HG02798 (cell line): ENCODE data around the gene AURKB.
"Not testable (repeated sequence)": the region's sequence is repeated elsewhere in the genome, so short reads cannot be mapped to it uniquely, and the experiment has no call there.

Experiments
- ATAC-seq: cut with Tn5 transposase; IDR thresholded peaks from one replicate; pipeline ENCODE4 v1.9.1; 2021; ENCODE audit warnings: mild to moderate bottlenecking; ENCODE audit not compliant: unreplicated experiment, poor library complexity

AURKB gene

DNA sequence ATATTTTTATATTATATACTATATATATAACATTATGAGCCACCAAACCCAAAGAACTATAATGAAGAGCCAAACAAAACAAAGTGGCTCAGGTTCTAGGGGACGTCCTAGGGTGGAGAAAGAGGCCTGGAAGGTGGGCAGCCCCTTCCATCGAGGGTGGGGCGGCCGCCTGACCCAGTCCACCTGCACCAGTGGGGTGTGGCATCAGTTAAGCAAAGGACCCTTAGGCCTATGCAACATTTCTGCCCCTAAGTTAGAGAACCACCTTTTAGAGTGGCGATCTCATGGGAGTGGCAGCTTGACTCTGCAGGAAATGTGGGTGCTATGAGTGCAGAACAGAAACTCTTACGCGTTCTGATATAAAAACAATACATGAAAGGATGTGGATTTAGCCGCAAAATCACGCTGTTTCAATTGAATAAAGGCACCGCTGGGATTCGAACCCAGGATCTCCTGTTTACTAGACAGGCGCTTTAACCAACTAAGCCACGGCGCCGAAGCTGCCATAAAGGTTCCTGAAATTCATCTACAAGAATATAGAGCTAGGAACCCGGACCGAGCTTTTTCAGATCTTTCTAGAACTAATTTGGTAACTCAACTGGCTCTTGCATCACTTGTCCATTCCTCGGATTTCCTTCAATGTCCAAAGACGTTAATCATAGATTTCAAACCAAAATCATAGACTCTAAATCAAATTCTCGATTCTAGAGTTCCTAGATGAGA is 15.6 kb upstream of the AURKB start:
- ATAC-seq = no peak

DNA sequence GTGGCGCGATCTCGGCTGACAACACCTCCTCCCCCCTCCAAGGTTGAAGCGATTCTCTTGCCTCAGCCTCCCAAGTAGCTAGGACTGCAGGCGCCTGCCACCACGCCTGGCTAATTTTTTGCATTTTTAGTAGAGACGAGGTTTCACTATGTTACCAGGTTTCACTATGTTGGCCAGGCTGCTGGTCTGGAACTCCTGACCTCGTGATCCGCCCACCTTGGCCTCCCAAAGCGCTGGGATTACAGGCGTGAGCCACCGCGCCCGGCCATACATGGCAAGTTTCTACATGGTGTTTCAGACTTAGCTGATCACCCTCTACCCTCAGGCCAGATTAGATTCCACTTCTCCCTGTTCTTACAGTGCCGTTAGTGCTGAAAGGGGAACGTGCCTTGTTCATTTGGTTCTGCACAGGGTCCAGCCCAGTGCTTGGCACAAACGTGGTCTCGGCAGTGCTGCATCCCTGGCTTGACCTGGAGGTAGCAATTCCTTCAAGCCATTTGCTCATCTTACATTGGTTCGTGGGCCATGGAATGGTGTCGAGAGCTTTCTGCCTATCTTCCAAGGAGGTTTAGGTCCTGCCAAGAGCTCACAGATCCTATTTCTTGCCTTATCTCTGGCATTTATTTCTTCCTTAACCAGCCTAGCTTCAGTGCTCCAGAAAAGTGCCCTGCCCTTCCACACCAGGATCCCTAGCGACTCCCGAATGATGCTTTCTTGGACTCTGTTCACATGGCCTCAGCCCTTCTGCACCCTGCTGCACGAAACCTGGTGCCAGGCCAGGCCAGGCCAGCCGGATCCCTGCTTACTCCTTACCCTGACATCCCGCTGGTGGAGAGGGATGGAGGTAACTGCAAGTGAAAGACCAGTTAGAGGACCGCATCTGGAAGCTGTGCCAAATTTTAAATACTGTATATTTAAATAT is 14.8 kb upstream of the AURKB start:
- no peak for ATAC-seq

DNA sequence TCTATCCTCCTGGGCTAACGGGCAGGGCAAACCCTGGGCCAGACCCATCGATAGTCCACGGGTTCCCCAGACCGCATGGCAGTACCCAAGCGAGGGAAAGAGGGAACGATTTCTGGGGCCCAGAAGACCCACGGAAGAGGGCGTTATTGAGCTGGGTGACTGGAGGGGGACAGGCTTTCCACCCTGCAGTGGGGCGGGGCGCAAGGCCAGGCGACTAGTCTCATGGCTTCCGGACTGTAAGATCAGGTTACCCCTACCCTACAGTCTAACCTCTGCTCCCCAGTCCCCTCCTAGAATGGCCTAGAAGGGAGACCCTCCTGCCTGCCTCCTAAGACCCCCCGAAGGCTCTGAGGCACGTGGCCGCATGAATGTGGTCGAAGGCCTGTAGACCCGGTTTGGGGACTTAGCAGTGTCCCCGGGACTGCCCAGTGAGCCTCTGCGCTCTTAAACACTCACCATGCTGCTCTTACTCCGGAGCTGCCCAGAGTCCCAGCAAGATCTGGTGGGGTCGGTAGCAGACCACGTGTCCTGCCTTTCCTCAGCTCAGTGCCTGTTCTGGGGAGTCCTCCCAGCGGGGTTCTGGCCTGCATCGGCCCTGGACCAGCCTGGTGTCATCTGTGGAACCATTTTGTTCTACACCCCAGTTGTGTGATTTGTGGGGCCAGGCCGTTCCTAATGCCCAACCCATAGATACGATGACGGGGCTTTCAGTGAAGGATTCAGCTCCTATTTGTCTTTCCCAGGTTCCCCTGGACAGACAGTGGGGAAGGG is 13.2 kb upstream of the AURKB start:
- no peak for ATAC-seq

DNA sequence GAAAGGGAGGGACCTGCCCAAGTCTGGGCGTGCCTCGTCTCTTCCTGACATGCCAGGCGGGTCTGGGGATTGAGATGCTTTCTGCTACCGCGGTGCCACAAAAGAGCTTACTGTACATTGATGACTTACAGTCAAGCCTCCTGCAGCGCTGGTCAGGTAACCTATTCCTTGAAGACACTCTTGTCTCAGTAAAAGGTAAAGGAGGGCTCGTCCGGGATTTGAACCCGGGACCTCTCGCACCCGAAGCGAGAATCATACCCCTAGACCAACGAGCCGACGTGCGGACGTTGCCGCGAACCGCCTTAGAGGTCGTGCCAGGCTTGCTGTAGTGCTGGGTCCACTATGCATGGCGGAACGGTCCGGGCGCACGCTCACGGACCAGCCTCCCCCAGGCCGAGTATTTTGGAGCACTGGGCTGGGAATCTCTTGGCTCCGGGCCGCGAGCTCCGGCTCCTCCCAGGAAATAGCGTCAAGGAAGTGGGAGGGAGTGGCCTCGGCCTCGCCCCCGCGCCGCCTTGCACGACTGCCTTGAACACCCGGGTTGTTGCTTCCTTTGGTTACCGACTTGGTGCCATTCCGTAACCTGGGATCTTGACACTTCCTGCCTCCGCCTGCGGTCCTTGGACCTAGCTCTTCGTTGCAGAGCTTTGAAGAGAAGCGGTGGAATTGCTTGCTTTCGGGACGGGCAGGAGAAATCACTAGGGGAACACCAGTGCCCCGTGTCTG is 12.4 kb upstream of the AURKB start:
- ATAC-seq = peak; percentile 37

DNA sequence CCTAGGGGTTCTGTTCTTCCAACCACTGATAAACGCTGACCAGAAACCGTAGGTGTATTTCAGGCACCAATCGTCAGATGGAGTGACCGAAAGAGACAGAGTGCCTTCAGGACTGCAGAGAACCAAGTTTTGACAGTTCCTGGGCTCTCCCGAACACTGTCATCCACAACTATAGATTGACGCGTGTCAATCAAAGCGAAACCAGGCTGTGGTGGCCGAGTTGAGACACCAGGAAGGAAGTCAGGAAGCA is 11.9 kb upstream of the AURKB start:
- peak; percentile 29 for ATAC-seq

DNA sequence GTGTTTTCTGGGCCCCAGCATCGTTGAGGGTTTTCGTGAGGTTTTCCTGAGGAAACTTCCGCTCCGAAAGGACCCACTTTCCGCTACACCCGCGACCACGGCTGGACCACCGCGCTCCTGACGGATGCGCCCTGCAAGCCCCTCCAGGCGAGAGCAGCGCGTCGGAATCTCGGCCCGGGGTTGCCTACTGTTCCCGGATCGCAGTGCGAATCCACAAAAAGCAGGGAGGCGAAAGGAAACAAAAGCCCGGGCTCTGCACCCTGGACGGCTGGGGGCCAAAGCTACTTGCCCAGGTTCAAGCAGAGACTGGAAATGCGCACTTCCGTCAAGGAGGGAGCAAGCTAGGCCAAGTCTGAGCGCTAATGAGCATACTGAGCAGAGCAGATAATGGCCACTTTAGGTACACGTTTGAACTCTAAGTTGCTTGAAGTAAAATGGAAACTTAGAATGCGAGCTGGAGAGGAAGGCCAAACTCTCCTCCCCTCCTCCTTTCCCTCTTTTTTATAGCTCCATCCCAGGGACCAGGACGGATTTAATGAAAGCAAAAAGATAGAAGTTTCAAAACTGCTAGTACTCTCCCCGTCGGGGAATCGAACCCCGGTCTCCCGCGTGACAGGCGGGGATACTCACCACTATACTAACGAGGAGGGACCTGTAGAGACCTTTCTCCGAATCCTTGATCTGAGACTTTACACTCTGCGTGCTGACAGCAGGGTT is 11.4 kb upstream of the AURKB start:
- peak; percentile 41 for ATAC-seq

DNA sequence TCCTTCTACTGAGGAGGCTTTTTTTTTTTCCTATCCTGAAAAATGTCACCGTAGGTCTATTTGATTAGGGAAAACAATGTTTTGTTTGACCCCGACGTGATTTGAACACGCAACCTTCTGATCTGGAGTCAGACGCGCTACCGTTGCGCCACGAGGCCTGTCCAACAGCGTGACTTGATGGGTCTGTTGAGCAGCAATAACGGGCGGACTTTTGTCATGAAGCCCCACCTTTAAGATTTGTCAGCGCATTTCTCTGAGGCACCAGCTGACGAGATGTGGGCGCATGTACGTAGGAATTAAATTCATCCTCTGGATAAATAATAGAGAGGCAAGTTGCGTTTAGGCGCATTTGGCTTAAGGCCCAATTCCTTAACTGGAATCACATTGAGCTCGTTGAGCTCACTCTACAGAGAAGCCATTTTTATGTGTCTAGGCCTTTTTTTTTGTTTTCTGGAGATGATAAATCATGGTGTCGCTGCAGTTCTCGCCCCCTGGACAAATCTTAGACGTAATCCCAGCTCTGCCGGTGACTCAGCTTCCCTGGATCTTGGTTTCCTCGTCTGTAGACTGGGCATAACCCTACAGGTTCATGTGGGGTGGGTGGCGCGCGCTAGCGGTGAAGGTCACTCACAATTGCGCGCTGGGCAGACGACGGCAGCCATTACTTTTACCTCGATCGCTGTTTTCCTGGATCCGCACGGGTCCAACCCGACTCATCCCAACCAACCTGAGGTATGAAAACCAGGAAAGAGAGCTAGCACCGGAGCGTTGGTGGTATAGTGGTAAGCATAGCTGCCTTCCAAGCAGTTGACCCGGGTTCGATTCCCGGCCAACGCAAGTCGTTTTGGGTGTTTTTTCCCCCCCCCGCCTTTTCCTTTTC is 10.6 kb upstream of the AURKB start:
- ATAC-seq = peak; percentile 26

DNA sequence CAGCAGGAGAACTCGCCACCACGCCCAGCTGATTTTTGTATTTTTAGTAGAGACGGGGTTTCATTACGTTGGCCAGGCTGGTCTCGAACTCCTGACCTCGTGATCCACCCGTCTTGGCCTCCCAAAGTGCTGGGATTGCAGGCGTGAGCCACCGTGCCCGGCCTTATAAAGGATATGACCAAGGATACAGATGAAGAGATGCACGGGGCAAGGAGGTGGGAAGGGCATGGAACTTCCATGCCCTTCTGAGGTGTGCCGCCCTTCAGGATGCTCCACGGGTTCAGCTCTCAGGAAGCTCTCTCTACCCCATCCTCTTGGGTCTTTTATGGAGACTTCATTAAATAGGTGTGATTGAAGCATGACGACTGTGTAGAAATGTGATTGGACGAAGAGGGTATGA is 3.6 kb upstream of the AURKB start:
- not testable (repeated sequence) for ATAC-seq

DNA sequence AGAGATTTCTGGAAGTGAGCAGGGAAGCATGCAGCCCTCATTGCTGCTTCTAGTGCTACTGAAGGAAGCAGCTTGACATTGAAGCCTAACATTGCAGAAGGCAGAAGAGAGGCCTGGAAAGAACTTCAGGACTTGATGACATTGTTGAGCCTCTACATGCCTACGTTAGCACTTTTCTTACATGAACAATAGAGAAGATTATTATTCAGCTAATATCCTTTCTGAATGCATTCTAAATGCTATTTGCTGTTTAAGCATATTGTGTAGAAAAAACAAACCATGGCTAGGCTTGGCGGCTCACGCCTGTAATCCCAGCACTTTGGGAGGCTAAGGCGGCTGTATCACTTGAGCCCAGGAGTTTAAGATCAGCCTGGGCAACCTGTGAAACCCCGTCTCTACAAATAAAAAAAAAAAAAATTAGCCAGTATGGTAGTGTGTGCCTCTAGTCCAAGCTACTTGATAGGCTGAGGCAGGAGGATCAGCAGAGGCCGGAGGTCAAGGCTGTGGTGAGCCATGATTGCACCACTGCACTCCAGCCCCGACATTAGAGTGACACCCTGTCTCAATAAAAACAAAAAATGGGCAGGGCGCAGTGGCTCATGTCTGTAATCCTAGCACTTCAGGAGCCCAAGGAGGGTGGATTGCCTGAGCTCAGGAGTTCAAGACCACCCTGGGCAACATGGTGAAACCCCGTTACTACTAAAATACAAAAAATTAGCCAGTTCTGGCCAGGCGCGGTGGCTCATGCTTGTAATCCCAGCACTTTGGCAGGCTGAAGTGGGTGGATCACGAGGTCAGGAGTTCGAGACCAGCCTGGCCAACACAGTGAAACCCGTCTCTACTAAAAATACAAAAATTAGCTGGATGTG is 2.2 kb upstream of the AURKB start:
- ATAC-seq = no peak

DNA sequence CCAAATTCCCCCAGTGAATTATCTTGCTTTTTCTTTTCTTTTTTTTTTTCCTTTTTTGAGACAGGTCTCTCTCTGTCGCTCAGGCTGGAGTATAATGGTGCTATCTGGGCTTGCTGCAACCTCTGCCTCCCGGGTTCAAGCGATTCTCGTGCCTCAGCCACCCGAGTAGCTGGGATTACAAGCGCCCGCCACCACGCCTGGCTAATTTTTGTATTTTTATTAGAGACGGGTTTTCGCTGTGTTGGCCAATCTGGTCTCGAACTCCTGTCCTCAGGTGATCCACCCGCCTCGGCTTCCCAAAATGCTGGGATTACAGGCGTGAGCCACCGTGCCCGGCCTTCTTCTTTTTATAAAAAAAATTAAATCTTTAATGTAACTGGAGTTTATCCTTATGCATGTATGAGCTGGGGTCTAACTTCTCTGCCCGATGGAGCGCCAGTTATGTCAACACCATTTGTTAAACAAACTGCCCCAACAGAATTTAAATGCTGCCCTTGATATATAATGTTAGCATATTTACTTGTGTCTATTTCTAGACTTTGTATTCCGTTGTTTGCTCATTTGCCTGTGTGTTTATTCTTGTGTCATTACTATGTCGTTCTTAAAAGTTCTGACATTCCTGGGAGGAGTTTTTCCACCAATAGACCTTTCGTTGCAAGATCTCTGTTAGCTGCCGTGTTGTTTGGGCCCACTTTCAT is 535 bp upstream of the AURKB start:
- ATAC-seq = peak; percentile 15

DNA sequence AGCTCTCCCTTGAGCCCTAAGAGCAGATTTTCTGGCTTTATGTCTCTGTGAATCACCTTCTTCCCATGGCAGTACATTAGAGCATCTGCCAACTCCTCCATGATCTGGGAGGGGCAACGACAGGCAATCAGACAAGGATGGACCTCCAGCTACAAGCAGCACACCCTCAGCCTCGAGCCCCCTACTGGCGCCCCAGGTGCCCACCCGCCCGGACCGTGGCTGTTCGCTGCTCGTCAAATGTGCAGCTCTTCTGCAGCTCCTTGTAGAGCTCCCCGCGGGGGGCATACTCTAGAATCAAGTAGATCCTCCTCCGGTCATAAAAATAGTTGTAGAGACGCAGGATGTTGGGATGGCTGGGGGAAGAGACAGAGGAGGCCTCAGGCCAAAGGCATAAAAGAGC is 3.8 kb downstream of the AURKB start:
- ATAC-seq = no peak

DNA sequence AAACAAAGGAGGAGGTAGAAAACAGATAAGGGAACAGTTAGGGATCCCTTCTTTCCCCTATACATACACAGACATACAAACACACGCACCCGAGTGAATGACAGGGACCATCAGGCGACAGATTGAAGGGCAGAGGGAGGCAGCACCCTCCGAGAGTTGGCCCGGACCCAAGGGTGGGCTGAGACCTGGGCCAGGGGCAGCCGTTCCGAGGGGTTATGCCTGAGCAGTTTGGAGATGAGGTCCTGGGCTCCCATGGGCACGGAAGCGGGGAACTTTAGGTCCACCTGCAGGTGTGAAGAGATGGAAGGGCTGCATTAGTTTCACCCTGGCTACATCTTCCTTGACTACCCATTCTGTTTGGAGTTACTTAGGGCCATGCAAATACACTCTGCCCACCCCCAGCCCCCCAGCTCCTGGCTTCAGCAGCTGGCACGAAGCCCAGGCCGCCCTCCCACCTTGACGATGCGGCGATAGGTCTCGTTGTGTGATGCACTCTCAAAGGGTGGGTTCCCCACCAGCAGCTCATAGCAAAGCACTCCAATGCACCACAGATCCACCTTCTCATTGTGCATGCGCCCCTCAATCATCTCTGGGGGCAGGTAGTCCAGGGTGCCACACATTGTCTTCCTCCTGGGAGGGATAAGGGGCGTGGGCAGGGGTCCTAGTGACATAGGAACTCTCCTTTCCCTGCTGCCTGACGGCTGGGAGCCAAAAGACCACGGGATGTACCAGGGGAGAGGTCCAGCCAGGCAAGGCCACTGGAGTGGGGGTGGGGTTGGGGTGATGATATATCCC is 5.4 kb downstream of the AURKB start:
- ATAC-seq = no peak

DNA sequence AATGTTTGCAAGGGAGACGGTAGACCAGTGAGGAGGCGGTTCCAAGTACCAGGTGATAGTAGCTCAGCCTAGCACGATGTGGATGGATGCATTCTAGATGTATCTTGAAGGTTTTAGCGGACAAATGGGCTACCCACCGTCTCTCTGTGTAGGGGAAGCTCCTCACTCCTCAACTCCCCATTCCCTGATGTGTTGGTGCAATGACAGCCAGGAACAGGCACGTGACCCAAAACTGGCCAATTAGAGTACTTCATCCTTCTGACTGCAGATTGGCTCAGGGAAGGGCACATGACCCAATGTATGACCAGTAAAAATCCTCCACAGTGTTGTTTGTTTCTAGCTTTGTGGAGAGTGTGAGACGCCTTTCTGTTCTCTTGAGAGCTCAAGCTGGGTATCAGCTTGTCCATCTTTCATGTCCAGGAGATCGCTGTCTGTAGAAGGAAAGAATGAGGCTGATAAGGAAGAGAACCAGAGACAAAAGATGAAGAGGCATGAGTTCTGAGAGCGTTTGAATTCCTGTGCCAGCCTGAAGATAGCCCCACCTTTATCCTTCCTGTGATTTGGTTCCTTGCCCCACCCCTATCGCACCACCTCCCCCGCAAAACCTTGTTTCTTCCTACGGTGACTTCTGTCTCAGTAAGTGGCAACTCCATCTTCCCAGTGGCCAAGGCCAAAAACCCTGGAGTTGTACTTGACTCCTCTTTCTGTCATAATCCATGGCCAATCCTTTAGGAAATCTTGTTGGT is 18.1 kb downstream of the AURKB start:
- peak; percentile 22 for ATAC-seq

DNA sequence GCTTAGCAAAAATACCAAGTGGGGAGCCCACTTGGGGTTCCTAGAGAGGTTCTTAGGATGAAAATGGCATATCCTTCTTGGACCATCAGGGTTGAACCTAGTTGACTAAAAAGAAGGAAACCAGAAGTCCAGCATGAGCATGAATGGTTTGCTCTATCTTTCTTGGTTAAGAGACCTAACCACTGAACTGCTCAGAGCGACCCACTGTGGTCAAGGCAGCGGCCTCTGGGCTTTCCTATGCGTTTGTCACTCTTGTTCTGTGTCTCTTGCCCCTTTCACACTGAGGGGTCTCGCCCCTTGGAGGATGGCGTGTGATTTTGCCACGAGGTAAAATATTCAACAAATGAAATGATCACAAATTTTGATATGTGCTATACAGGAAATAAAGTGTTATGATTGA is 19.9 kb downstream of the AURKB start:
- no peak for ATAC-seq

DNA sequence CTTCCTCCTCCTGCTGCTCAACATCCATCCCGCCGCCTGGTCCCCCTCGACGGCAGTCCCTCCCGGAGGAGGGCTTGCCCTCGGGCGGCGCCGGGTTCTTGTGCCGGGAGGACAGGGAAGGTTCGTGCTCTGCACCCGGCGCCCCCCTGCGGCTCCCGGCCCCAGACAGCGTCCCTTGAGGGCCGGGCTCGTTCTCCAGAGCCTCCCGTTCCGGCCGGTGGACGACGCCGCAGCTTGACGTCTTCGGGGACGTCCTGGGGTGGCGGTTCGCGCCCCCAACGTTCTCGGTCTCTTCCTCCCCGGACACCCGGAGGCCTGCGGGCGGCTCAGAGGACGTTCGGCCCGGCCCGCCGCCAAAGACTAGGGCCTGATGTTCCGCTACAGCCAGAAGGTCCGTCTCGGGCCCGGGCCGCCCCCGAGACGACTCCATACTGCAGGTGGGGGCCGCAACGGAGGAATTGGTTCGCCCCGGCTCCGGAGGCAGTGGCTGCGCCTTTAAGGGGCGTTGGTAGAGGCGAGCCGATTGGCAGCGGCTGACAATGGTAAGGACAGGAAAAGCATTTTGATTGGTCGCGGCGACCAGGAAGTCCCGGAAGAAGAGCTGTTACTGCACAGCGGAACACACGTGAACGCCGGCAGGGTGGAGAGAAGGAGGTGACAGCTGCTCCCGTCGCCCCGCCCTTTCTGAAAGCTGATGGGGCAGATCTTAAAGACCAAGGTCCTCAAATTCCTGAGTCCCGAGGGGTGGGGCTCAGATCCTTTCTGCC is 20.5 kb downstream of the AURKB start, which contains the start of gene BORCS6:
BORCS6 (minus strand) TSS at position 470 of the 767 bp plus-strand sequence; CDS start at position 430, 40 bp downstream.
- ATAC-seq = peak; percentile 62
